Uterus (tissue), 2 donors: ENCODE measurements around the gene COL4A1.

ENCODE experiments used
- POLR2A ChIP-seq, 2 donors: fragments of 450-650 bp; IDR thresholded peaks; one replicate each; pipeline ENCODE4 v1.6.1; 2016; ENCODE audit warnings: antibody characterized with exemption in 2 of 2, mild to moderate bottlenecking in 1 of 2, moderate library complexity in 1 of 2
- TF ChIP-seq, protein P1 (sequence below), 4 experiments: fragments of 200-600 bp in 2 of 4; fragments of 450-650 bp in 2 of 4; sonication (generic) in 2 of 4; IDR thresholded peaks; one replicate each; pipeline ENCODE4 v1.5.1; 2016 to 2019; ENCODE audit warnings: antibody characterized with exemption in 4 of 4, mild to moderate bottlenecking in 2 of 4, moderate library complexity in 1 of 4

DNA sequence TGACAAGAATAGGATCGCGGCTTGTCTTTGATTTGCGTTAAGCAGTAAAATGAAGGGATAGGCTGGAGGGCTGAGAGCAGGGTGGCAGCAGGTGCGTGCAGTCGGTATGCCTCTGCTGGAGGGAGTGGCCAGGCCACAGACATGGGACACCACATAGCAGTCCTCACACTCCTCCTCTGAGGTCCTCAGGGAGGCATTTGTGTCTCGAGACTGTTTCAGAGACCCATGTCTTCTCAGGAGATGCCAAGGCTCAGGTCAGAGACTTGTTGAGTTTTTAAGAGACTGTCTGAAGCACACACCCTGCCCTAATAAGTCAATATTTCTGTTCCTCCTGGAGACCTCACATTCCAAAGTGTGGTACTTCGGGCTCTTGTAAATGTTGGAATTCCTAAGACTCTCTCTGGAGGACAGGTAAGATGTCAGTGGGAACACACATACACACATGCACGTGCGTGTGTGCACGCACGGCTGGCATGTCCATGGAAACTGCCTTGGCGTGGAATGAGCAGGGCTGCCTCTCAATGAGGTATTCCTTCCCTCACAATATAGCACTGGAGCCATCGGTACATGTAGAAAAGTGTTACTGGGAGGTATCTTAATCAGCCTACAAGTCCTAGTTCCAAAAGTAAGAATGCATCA lies 46.5 kb upstream of the COL4A1 start:
- TF ChIP-seq, protein P1, sequence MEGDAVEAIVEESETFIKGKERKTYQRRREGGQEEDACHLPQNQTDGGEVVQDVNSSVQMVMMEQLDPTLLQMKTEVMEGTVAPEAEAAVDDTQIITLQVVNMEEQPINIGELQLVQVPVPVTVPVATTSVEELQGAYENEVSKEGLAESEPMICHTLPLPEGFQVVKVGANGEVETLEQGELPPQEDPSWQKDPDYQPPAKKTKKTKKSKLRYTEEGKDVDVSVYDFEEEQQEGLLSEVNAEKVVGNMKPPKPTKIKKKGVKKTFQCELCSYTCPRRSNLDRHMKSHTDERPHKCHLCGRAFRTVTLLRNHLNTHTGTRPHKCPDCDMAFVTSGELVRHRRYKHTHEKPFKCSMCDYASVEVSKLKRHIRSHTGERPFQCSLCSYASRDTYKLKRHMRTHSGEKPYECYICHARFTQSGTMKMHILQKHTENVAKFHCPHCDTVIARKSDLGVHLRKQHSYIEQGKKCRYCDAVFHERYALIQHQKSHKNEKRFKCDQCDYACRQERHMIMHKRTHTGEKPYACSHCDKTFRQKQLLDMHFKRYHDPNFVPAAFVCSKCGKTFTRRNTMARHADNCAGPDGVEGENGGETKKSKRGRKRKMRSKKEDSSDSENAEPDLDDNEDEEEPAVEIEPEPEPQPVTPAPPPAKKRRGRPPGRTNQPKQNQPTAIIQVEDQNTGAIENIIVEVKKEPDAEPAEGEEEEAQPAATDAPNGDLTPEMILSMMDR (IDR thresholded peaks at IDR 0.05), result no peak
- TF ChIP-seq POLR2A (IDR thresholded peaks at IDR 0.05), result no peak
